Endothelial cell of umbilical vein (primary cell): Measurements from ENCODE around the gene PIP5K1C. TPM values are rescaled to one million over a fixed set of nuclear protein-coding genes. Genes with fewer than 3 reads are reported as not detected.

ENCODE experiments used
- BruUV-seq: library from RNA; stranded (reverse); fragments of 400-500 nt; replicated peaks from 2 replicates; lab custom pipeline; 2021; lab: Mats Ljungman, UMichigan
- CTCF ChIA-PET: fragments of 300-600, 350-600 bp; sonication (Branson Sonifier 250); formaldehyde crosslinking; loops from one replicate; lab custom pipeline; 2021; ENCODE audit warnings: antibody characterized with exemption, inconsistent platforms; lab: Charles Lee
- POLR2A ChIA-PET: fragments of 300-600, 350-600 bp; sonication (Branson Sonifier 250); formaldehyde crosslinking; loops from one replicate; lab custom pipeline; 2021; ENCODE audit warnings: antibody characterized with exemption, inconsistent platforms; lab: Charles Lee
- DNase-seq: peaks from one replicate; pipeline ENCODE4 v3.0.0-alpha.2; 2011; ENCODE audit warnings: low read depth, low spot score
- FAIRE-seq: peaks from 2 replicates; lab custom pipeline; 2011; peaks lifted over from hg19 to GRCh38; lab: Jason Lieb, UNC
- H2AFZ ChIP-seq: 2 replicates; pipeline ENCODE4 v1.6.0; 2012; ENCODE audit warnings: low read depth, low read length, control low read depth, inconsistent platforms
- H3K27ac ChIP-seq: 2 replicates; pipeline ENCODE4 v1.5.1; 2011; ENCODE audit warnings: low read depth, mild to moderate bottlenecking, control low read depth, low read length, moderate library complexity; ENCODE audit not compliant: insufficient read depth
- H3K27me3 ChIP-seq, 2 experiments: 2 replicates each; pipeline versions ENCODE4 v1.6.0 to v1.6.1; 2011; ENCODE audit warnings: low read length in 2 of 2, mixed read lengths in 1 of 2; ENCODE audit not compliant: control insufficient read depth in 2 of 2, insufficient read depth in 2 of 2
- H3K36me3 ChIP-seq, 2 experiments: 2 replicates in 1 of 2; 3 replicates in 1 of 2; pipeline ENCODE4 v1.5.1; 2011; ENCODE audit warnings: low read length in 2 of 2, mild to moderate bottlenecking in 1 of 2, moderate library complexity in 1 of 2; ENCODE audit not compliant: control insufficient read depth in 2 of 2, insufficient read depth in 2 of 2; ENCODE audit errors: extremely low read depth in 1 of 2
- H3K4me1 ChIP-seq: 3 replicates; pipeline ENCODE4 v1.5.1; 2011; ENCODE audit warnings: mild to moderate bottlenecking, low read length; ENCODE audit not compliant: control insufficient read depth, insufficient read depth; ENCODE audit errors: extremely low read depth
- H3K4me2 ChIP-seq: 2 replicates; pipeline ENCODE4 v1.6.1; 2011; ENCODE audit warnings: low read length, control low read depth, mixed read lengths; ENCODE audit not compliant: insufficient read depth
- H3K4me3 ChIP-seq, 3 experiments: fragments of 200-600 bp in 1 of 3; sonication (generic), shearing (Covaris generic) in 1 of 3; replicated peaks in 1 of 3; 2 replicates each; pipeline ENCODE4 v1.5.1; 2011 to 2016; ENCODE audit warnings: control low read depth in 3 of 3, low read length in 3 of 3, mild to moderate bottlenecking in 2 of 3, inconsistent platforms in 1 of 3, low read depth in 1 of 3, moderate library complexity in 1 of 3; ENCODE audit not compliant: insufficient read depth in 1 of 3
- H3K79me2 ChIP-seq: 2 replicates; pipeline ENCODE4 v1.6.0; 2012; ENCODE audit warnings: low read length, inconsistent platforms; ENCODE audit not compliant: control insufficient read depth, insufficient read depth
- H3K9ac ChIP-seq: replicated peaks from 2 replicates; pipeline ENCODE3; 2011; ENCODE audit warnings: low read length, control low read depth; ENCODE audit not compliant: insufficient read depth; ENCODE audit errors: extremely low read depth
- H3K9me1 ChIP-seq: replicated peaks from 3 replicates; pipeline ENCODE4 v1.6.0; 2011; ENCODE audit warnings: mild to moderate bottlenecking, low read length; ENCODE audit not compliant: control insufficient read depth, insufficient read depth; ENCODE audit errors: extremely low read depth
- H3K9me3 ChIP-seq: replicated peaks from 2 replicates; pipeline ENCODE4 v1.5.1; 2012; ENCODE audit warnings: low read length, inconsistent platforms; ENCODE audit not compliant: control insufficient read depth, insufficient read depth
- H4K20me1 ChIP-seq: replicated peaks from 2 replicates; pipeline ENCODE3; 2011; ENCODE audit warnings: mild to moderate bottlenecking, low read length; ENCODE audit not compliant: control insufficient read depth, insufficient read depth; ENCODE audit errors: extremely low read depth
- EZH2 ChIP-seq: IDR thresholded peaks from 2 replicates; pipeline ENCODE4 v1.6.1; 2012; ENCODE audit warnings: borderline replicate concordance, low read depth, mild to moderate bottlenecking, moderate library complexity, low read length, inconsistent platforms; ENCODE audit not compliant: severe bottlenecking
- FOS ChIP-seq: IDR thresholded peaks from 2 replicates; pipeline ENCODE4 v1.6.1; 2011; ENCODE audit warnings: mild to moderate bottlenecking, low read length, moderate library complexity, borderline replicate concordance; ENCODE audit not compliant: insufficient read depth
- GATA2 ChIP-seq: IDR thresholded peaks from 2 replicates; pipeline ENCODE4 v1.7.0; 2011; ENCODE audit warnings: low read depth, mild to moderate bottlenecking, moderate library complexity, mixed read lengths, low read length; ENCODE audit not compliant: insufficient read length, insufficient read depth
- JUN ChIP-seq: IDR thresholded peaks from 2 replicates; pipeline ENCODE4 v1.6.1; 2011; ENCODE audit warnings: borderline replicate concordance, low read depth; ENCODE audit not compliant: insufficient read length, insufficient read depth
- MYC ChIP-seq: IDR thresholded peaks from one replicate; pipeline ENCODE4 v1.6.1; 2011; ENCODE audit warnings: mild to moderate bottlenecking, low read depth, low read length
- POLR2A ChIP-seq: IDR thresholded peaks from 2 replicates; pipeline ENCODE4 v1.6.1; 2012; ENCODE audit warnings: low read depth, mild to moderate bottlenecking, control low read depth, low read length
- POLR2AphosphoS5 ChIP-seq: IDR thresholded peaks from 2 replicates; pipeline ENCODE4 v1.6.1; 2012; ENCODE audit warnings: low read depth, mild to moderate bottlenecking, control low read depth, low read length, moderate library complexity; ENCODE audit not compliant: insufficient read depth
- dilution Hi-C: fragments of 300-500 bp; cut with MboI; formaldehyde crosslinking; loops from one replicate; pipeline ENCODE4 v1.15.0; 2019; ENCODE audit warnings: low sequenced_read_pairs; ENCODE audit not compliant: extremely low pct_ligation_motif_present
- intact Hi-C: fragments of 100-400 bp; cut with micrococcal nuclease; formaldehyde crosslinking; loops from one replicate; pipeline ENCODE4 v1.10.0; 2022
- polyA plus RNA-seq, 4 experiments: library from polyadenylated mRNA; depleted of rRNA in 3 of 4; stranded (reverse) in 3 of 4; unstranded in 1 of 4; fragments of >200 nt; gene quantifications; 2 replicates each; pipeline versions ENCODE4 v1.2.1 to v1.2.3, GENCODE V29; 2011 to 2012; ENCODE audit warnings: missing spikeins in 1 of 4
- total RNA-seq: library from RNA; stranded (reverse); gene quantifications from 2 replicates; pipeline ENCODE4 v1.2.3, GENCODE V29; 2021
- TF ChIP-seq, protein P1 (sequence below): IDR thresholded peaks from 2 replicates; pipeline ENCODE4 v1.6.1; 2011; ENCODE audit not compliant: insufficient read depth, insufficient read length
- TF ChIP-seq, protein P2 (sequence below), 2 donors: IDR thresholded peaks; 1 replicate in 1 of 2; 2 replicates in 1 of 2; pipeline ENCODE4 v1.5.1; 2011; ENCODE audit warnings: low read length in 2 of 2, mild to moderate bottlenecking in 2 of 2, moderate library complexity in 2 of 2, control low read depth in 1 of 2, inconsistent platforms in 1 of 2, low read depth in 1 of 2; ENCODE audit not compliant: insufficient read depth in 1 of 2; ENCODE audit errors: extremely low read depth in 1 of 2

Gene PIP5K1C
- total and polyA plus RNA-seq, 2 donors (not counting 3 experiments of a cell fraction or from before 2014, with no cell fraction given) = 31.6 to 79.5 TPM

DNA sequence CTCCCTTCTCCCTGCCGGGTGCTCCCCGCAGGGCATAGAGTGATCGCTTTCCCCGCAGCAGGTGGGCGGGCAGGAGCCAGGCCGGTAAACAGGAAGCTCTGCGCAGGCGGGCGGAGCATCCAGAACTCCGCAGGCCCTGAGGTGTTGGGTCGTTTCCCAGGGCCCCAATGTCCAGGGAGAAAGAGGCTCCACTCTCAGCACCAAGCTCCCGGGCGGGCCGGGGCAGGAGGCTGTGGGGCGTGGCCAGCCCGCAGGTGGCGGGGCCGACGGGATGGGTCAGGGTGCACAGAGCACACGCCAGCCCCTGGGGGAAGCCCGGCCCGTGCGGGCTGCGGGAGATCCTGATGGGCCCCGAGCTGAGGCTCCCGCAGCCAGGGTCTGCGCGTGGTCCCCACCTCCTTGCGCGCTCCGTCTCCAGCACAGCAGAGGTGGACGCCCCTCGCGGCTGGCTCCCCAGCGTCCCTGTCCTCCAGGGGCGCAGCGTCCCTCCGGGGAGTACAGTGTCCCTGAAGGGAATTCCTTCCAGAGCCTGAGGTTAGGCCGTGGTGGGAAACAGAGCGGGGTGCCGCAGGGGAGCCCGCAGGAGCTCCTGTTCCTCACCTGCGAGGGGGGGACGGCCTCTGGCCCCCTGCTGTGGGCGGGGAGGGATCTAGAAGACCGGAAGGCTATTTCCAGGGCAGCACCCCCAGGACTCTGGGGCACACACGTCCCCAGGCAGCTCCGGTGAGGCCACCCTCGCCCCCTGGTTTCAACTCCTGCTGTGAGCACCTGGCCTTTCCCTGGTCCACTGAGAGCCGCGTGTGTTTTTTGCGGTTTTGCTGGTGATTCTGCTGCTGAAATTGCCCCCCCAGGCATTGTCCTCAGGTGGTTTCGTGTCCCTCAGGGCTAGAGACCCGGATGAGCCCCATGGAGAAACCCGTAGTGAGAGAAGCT, 12.2 kb downstream of the PIP5K1C start:
- no peaks in the 10 kb centered on the region for H4K20me1 ChIP-seq
- ChIA-PET POLR2A (no interaction called here), CTCF (no interaction called here)
- H3K27me3 ChIP-seq = no peaks in the 10 kb centered on the region
- H3K9me3 ChIP-seq = no peaks in the 10 kb centered on the region
- no peaks in the 10 kb centered on the region for H3K9me1 ChIP-seq
- no peak overlapping the region for H3K9ac ChIP-seq
- no TSS peak for BruUV-seq
- peaks cover 0 to 5% of the 10 kb centered on the region in 2 experiments for H3K36me3 ChIP-seq
- dilution Hi-C loops (no loop called here), intact Hi-C loops (no loop called here)
- H3K4me2 ChIP-seq = no peak overlapping the region
- DNase-seq (no peak), FAIRE-seq (no peak)
- peaks cover 13% of the 10 kb centered on the region for H3K4me1 ChIP-seq
- H3K27ac ChIP-seq = no peak overlapping the region
- peaks cover 33% of the 10 kb centered on the region for H3K79me2 ChIP-seq
- no peak for TF ChIP-seq POLR2A
- TF ChIP-seq, protein P1, sequence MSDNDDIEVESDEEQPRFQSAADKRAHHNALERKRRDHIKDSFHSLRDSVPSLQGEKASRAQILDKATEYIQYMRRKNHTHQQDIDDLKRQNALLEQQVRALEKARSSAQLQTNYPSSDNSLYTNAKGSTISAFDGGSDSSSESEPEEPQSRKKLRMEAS = no peak
- no peak for TF ChIP-seq JUN
- TF ChIP-seq, protein P2, sequence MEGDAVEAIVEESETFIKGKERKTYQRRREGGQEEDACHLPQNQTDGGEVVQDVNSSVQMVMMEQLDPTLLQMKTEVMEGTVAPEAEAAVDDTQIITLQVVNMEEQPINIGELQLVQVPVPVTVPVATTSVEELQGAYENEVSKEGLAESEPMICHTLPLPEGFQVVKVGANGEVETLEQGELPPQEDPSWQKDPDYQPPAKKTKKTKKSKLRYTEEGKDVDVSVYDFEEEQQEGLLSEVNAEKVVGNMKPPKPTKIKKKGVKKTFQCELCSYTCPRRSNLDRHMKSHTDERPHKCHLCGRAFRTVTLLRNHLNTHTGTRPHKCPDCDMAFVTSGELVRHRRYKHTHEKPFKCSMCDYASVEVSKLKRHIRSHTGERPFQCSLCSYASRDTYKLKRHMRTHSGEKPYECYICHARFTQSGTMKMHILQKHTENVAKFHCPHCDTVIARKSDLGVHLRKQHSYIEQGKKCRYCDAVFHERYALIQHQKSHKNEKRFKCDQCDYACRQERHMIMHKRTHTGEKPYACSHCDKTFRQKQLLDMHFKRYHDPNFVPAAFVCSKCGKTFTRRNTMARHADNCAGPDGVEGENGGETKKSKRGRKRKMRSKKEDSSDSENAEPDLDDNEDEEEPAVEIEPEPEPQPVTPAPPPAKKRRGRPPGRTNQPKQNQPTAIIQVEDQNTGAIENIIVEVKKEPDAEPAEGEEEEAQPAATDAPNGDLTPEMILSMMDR (IDR thresholded peaks at IDR 0.05; ENCODE audit: extremely low read depth in 1 of 2, insufficient read depth in 1 of 2, low read depth in 1 of 2, low read length in 2 of 2) = no peak
- TF ChIP-seq GATA2 = no peak
- TF ChIP-seq EZH2 = no peak
- TF ChIP-seq MYC = no peak
- no peak for TF ChIP-seq POLR2AphosphoS5
- TF ChIP-seq FOS = no peak
- H3K4me3 ChIP-seq = no peak overlapping the region
- no peak overlapping the region for H2AFZ ChIP-seq
